ENCODE data around the gene SAYSD1. TPM values are rescaled to one million over a fixed set of nuclear protein-coding genes. Genes with fewer than 3 reads are reported as not detected.

The SAYSD1 gene
- polyA plus RNA-seq, 3 donors, result 4.3 to 15.5 (median 12.0) TPM

GRCh38 chr6:39130691-39131090 lies 15.7 kb upstream of the SAYSD1 start:
- Mint-ChIP-seq H3K36me3 (no peaks in the 10 kb centered on the region), H3K27me3 (ENCODE audit: low read depth in 3 of 3) (peaks cover 2 to 12% (median 2%) of the 10 kb centered on the region in 3 donors), H3K4me1 (no peaks in the 10 kb centered on the region), H3K27ac (no peak overlapping the region), H3K4me3 (no peak overlapping the region), H3K9me3 (peaks cover 0 to 2% (median 0%) of the 10 kb centered on the region in 7 donors)
- Histone ChIP-seq H3K4me2 (replicated peaks; ENCODE audit: extremely low read depth, low read length, poor library complexity, severe bottlenecking) (no peak overlapping the region), H3K4me3 (replicated peaks in 1 of 3; ENCODE audit: low read depth in 2 of 3, low read length in 3 of 3) (no peak overlapping the region), H4K20me1 (ENCODE audit: insufficient read depth, low read length) (no peaks in the 10 kb centered on the region), H3K4me1 (ENCODE audit: control insufficient read depth in 1 of 2, insufficient read depth in 2 of 2, low read length in 2 of 2) (no peaks in the 10 kb centered on the region), H3K36me3 (replicated peaks in 1 of 2; ENCODE audit: control insufficient read depth in 1 of 2, insufficient read depth in 2 of 2, low read length in 2 of 2) (no peaks in the 10 kb centered on the region), H3K27ac (ENCODE audit: low read depth in 1 of 2, low read length in 2 of 2) (no peak overlapping the region), H3K27me3 (ENCODE audit: control insufficient read depth in 2 of 2, insufficient read depth in 2 of 2, low read length in 2 of 2) (no peaks in the 10 kb centered on the region), H3K9me3 (replicated peaks in 1 of 2; ENCODE audit: control insufficient read depth in 1 of 2, insufficient read depth in 1 of 2, low read length in 2 of 2) (no peaks in the 10 kb centered on the region), H3K9ac (ENCODE audit: insufficient read depth, low read length, poor library complexity, severe bottlenecking) (no peak overlapping the region), H2AFZ (ENCODE audit: insufficient read depth, low read depth, low read length, poor library complexity, severe bottlenecking) (no peak overlapping the region), H3K79me2 (ENCODE audit: insufficient read depth, low read length) (no peaks in the 10 kb centered on the region)
- DNase-seq, result no peak
- intact Hi-C loops (cut with micrococcal nuclease), result no loop called here
- no CpG with 5 or more reads among the region's 1 CpG for WGBS (ENCODE audit: insufficient coverage)
- no peak for TF ChIP-seq CTCF (IDR thresholded peaks at IDR 0.05)

GRCh38 chr6:39128832-39129231 lies 13.8 kb upstream of the SAYSD1 start:
- Histone ChIP-seq H2AFZ (ENCODE audit: insufficient read depth, low read depth, low read length, poor library complexity, severe bottlenecking) (no peak overlapping the region), H3K27ac (ENCODE audit: low read depth in 1 of 2, low read length in 2 of 2) (no peak overlapping the region), H3K4me1 (ENCODE audit: control insufficient read depth in 1 of 2, insufficient read depth in 2 of 2, low read length in 2 of 2) (no peaks in the 10 kb centered on the region), H3K9me3 (replicated peaks in 1 of 2; ENCODE audit: control insufficient read depth in 1 of 2, insufficient read depth in 1 of 2, low read length in 2 of 2) (no peaks in the 10 kb centered on the region), H3K27me3 (ENCODE audit: control insufficient read depth in 2 of 2, insufficient read depth in 2 of 2, low read length in 2 of 2) (no peaks in the 10 kb centered on the region), H3K4me3 (replicated peaks in 1 of 3; ENCODE audit: low read depth in 2 of 3, low read length in 3 of 3) (no peak overlapping the region), H3K79me2 (ENCODE audit: insufficient read depth, low read length) (no peaks in the 10 kb centered on the region), H3K36me3 (replicated peaks in 1 of 2; ENCODE audit: control insufficient read depth in 1 of 2, insufficient read depth in 2 of 2, low read length in 2 of 2) (no peaks in the 10 kb centered on the region), H3K4me2 (replicated peaks; ENCODE audit: extremely low read depth, low read length, poor library complexity, severe bottlenecking) (no peak overlapping the region), H3K9ac (ENCODE audit: insufficient read depth, low read length, poor library complexity, severe bottlenecking) (no peak overlapping the region), H4K20me1 (ENCODE audit: insufficient read depth, low read length) (no peaks in the 10 kb centered on the region)
- Mint-ChIP-seq H3K27ac (no peak overlapping the region), H3K36me3 (no peaks in the 10 kb centered on the region), H3K9me3 (peaks cover 0 to 2% (median 0%) of the 10 kb centered on the region in 7 donors), H3K27me3 (ENCODE audit: low read depth in 3 of 3) (peaks cover 2 to 15% (median 6%) of the 10 kb centered on the region in 3 donors), H3K4me1 (no peaks in the 10 kb centered on the region), H3K4me3 (no peak overlapping the region)
- no peak for TF ChIP-seq CTCF (IDR thresholded peaks at IDR 0.05)
- DNase-seq, result no peak
- intact Hi-C loops (cut with micrococcal nuclease), result no loop called here

Data from CD14-positive monocyte (primary cell).